Left lung (tissue), 10 donors: ENCODE measurements around the gene MRPL39. TPM values are rescaled to one million over a fixed set of nuclear protein-coding genes. Genes with fewer than 3 reads are reported as not detected.

ENCODE experiments used
- ATAC-seq: fragments of 200-7000 bp; cut with Tn5 transposase; one replicate; pipeline ENCODE4 v1.9.1; 2020; ENCODE audit warnings: moderate library complexity
- DNase-seq, 4 donors: peaks; one replicate each; pipeline ENCODE4 v3.0.0-alpha.2; 2013 to 2020
- H3K27ac ChIP-seq, 2 donors: fragments of 200-600 bp; sonication (generic) in 1 of 2; one replicate each; pipeline versions ENCODE4 v1.5.0 to v1.8.0; 2020 to 2021
- H3K27me3 ChIP-seq, 2 donors: fragments of 200-600 bp; sonication (generic) in 1 of 2; one replicate each; pipeline versions ENCODE4 v1.5.0 to v1.8.0; 2020 to 2021
- H3K36me3 ChIP-seq, 2 donors: fragments of 200-600 bp; sonication (generic) in 1 of 2; one replicate each; pipeline versions ENCODE4 v1.5.0 to v1.8.0; 2020 to 2021
- H3K4me1 ChIP-seq, 2 donors: fragments of 200-600 bp; one replicate each; pipeline ENCODE4 v1.8.0; 2021
- H3K4me3 ChIP-seq, 2 donors: fragments of 200-600 bp; sonication (generic) in 1 of 2; one replicate each; pipeline versions ENCODE4 v1.5.0 to v1.8.0; 2020 to 2021; ENCODE audit warnings: mild to moderate bottlenecking in 1 of 2
- H3K9me3 ChIP-seq, 2 donors: fragments of 200-600 bp; sonication (generic) in 1 of 2; one replicate each; pipeline versions ENCODE4 v1.5.0 to v1.8.0; 2020 to 2021
- intact Hi-C, 2 donors: fragments of 100-400 bp; cut with DNase I; formaldehyde crosslinking; loops; one replicate each; pipeline versions ENCODE4 v1.11.2 to v1.14.2; 2022
- polyA plus RNA-seq, 6 donors: library from polyadenylated mRNA; unstranded; fragments of 120-200 nt; gene quantifications; one replicate each; pipeline ENCODE4 v1.2.1, GENCODE V29; 2013; ENCODE audit not compliant: insufficient read length in 6 of 6
- total RNA-seq, 2 donors: library from RNA; stranded (reverse); fragmentation: NEBNext Ultra II Directional; extraction: Animal tissue kit (Norgen Biotek cat#: 25700); gene quantifications; one replicate each; pipeline ENCODE4 v1.2.1, GENCODE V29; 2021
- TF ChIP-seq, protein P1 (sequence below), 2 donors: fragments of 200-600 bp; sonication (generic) in 1 of 2; IDR thresholded peaks; one replicate each; pipeline versions ENCODE4 v1.5.0 to v1.8.0; 2021; ENCODE audit warnings: antibody characterized with exemption in 2 of 2
- donor health status: DM: no; HTN: yes; CAD: no.
- donor health status: DM: no; HTN: no; CAD: no.

MRPL39 gene
- total and polyA plus RNA-seq, 8 donors, result 21.3 to 36.2 (median 33.1) TPM

DNA sequence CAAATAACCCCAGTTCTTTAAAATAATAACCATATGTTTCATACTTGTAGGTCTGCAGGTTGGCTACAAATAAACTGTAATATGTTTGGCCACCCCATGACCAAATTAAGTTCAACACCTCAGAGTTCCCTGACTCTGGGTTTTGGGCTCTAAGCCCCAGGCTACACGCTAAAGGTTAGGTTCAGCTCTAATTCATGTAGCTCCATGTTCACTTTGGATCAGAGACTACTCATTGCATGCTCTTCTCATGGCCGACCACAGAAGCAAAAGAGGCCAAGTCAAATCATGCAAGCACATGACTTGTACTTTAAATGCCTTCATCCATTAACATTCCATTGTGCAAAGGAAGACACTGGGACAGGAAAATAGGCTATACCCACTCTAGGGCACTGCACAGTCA lies 66.2 kb downstream of the MRPL39 start:
- no peak overlapping the region for H3K27ac ChIP-seq
- no peaks in the 10 kb centered on the region for H3K4me1 ChIP-seq
- DNase-seq, result no peak
- ATAC-seq, result no peak
- no peaks in the 10 kb centered on the region for H3K36me3 ChIP-seq
- intact Hi-C loops, result no loop called here
- TF ChIP-seq, protein P1, sequence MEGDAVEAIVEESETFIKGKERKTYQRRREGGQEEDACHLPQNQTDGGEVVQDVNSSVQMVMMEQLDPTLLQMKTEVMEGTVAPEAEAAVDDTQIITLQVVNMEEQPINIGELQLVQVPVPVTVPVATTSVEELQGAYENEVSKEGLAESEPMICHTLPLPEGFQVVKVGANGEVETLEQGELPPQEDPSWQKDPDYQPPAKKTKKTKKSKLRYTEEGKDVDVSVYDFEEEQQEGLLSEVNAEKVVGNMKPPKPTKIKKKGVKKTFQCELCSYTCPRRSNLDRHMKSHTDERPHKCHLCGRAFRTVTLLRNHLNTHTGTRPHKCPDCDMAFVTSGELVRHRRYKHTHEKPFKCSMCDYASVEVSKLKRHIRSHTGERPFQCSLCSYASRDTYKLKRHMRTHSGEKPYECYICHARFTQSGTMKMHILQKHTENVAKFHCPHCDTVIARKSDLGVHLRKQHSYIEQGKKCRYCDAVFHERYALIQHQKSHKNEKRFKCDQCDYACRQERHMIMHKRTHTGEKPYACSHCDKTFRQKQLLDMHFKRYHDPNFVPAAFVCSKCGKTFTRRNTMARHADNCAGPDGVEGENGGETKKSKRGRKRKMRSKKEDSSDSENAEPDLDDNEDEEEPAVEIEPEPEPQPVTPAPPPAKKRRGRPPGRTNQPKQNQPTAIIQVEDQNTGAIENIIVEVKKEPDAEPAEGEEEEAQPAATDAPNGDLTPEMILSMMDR (IDR thresholded peaks at IDR 0.05), result no peak
- H3K27me3 ChIP-seq, result no peaks in the 10 kb centered on the region
- peaks cover 0 to 28% of the 10 kb centered on the region in 2 donors for H3K9me3 ChIP-seq
- H3K4me3 ChIP-seq, result no peak overlapping the region

DNA sequence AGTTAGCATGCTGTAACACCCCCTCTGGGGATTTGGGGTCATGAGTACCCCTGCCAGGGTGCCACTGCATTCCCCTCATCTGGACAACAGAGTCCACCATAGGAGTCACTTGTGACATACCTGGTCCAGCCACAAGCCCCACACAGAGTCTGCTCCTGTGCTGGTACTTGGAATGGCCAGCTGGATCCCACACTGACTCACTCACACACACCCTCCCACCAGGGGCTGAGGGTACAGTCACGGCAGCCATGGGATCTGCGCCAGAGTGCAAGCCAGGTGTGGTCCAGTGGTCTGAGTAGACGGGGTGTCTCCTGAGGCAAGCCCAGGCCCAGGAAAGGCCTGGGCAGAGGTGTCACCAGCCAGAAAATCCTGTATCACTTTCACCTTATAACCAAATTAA lies 67.7 kb downstream of the MRPL39 start:
- no peaks in the 10 kb centered on the region for H3K36me3 ChIP-seq
- no peak overlapping the region for H3K27ac ChIP-seq
- no peaks in the 10 kb centered on the region for H3K4me1 ChIP-seq
- intact Hi-C loops, result no loop called here
- TF ChIP-seq, protein P1 (IDR thresholded peaks at IDR 0.05), result no peak
- ATAC-seq, result no peak
- H3K4me3 ChIP-seq, result no peak overlapping the region
- no peaks in the 10 kb centered on the region for H3K27me3 ChIP-seq
- peaks cover 0 to 27% of the 10 kb centered on the region in 2 donors for H3K9me3 ChIP-seq
- no peak for DNase-seq

DNA sequence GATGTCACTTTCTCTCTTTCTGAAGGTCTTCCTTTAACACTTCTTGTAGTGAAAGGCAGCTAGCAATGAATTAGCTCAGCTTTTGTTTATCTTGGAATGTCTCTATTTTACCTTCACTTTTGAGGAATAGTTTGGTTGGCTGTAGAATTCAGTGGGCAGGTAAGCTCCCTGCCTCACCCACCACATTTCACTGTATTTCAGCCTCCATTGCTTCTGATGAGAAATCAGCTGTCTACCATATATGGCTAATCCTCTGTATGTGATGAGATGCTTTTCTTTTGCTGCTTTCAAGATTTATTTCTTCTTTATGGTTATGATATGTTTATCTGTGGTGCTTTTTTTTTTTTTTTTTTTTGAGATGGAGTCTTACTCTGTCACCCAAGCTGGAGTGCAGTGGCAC lies 70.1 kb downstream of the MRPL39 start:
- no peaks in the 10 kb centered on the region for H3K4me1 ChIP-seq
- H3K27me3 ChIP-seq, result no peaks in the 10 kb centered on the region
- intact Hi-C loops, result no loop called here
- DNase-seq (no peak), ATAC-seq (no peak)
- no peaks in the 10 kb centered on the region for H3K36me3 ChIP-seq
- H3K27ac ChIP-seq, result no peak overlapping the region
- H3K9me3 ChIP-seq, result peaks cover 0 to 26% of the 10 kb centered on the region in 2 donors
- H3K4me3 ChIP-seq, result no peak overlapping the region
- TF ChIP-seq, protein P1 (IDR thresholded peaks at IDR 0.05), result no peak

DNA sequence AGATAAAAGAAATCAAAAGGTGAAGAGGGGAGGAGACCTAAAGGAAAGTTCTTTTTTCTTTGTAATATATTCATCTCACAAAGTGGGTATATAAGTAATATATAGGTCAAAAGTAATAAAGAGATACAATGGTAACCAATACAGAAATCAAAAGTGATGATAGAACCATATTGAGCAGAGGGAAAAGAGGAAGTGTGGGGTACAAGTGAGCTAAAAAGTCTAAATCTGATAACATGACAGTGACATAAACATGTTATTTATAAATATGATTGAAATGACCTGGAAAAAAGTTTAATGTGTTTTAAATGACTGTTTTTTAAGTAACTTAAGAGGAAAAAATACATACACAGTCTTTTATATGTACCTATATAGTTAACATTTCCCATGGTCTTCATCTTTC lies 70.5 kb downstream of the MRPL39 start:
- ATAC-seq (no peak), DNase-seq (no peak)
- Histone ChIP-seq H3K9me3 (peaks cover 0 to 26% of the 10 kb centered on the region in 2 donors), H3K4me1 (no peaks in the 10 kb centered on the region), H3K27ac (no peak overlapping the region), H3K36me3 (no peaks in the 10 kb centered on the region), H3K27me3 (no peaks in the 10 kb centered on the region), H3K4me3 (no peak overlapping the region)
- intact Hi-C loops, result no loop called here
- TF ChIP-seq, protein P1 (IDR thresholded peaks at IDR 0.05), result no peak

DNA sequence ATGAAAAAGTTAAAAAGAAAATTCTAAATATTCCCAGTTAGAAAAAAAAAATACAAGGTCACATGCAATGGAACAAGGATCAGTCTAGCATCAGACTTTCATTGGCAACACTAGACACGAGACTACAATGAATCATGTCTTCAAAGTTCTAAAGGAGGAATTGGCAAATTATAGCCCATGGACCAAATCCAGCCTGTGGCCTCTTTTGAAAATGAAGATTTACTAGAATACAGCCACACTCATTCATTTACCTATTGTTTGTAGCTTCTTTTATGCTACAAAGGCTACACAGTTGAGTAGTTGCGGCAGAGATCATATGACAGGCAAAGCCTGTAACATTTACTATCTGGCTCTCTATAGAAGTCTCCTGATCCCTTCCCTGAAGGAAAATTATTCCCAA lies 71.4 kb downstream of the MRPL39 start:
- ATAC-seq (no peak), DNase-seq (no peak)
- TF ChIP-seq, protein P1 (IDR thresholded peaks at IDR 0.05), result no peak
- Histone ChIP-seq H3K36me3 (no peaks in the 10 kb centered on the region), H3K27me3 (no peaks in the 10 kb centered on the region), H3K27ac (no peak overlapping the region), H3K4me3 (no peak overlapping the region), H3K4me1 (no peaks in the 10 kb centered on the region), H3K9me3 (peaks cover 0 to 27% of the 10 kb centered on the region in 2 donors)
- intact Hi-C loops, result no loop called here

Other genes starting within 250 kb of the MRPL39 start
- gene JAM2, start 31.8 kb upstream of the MRPL39 start, total RNA-seq, result 10 to 100 TPM; 14.1 to 25.3 TPM
- 10 to 100 TPM; 31.1 to 42.6 (median 36.1) TPM for gene JAM2, start 31.8 kb upstream of the MRPL39 start, polyA plus RNA-seq
- 100 to 1,000 TPM; 102 to 104 TPM for gene ATP5PF, start 127.4 kb upstream of the MRPL39 start, total RNA-seq
- gene ATP5PF, start 127.4 kb upstream of the MRPL39 start, polyA plus RNA-seq, result 100 to 1,000 TPM; 140 to 153 (median 147) TPM
- 10 to 100 TPM; 23.5 to 23.6 TPM for gene GABPA, start 127.5 kb upstream of the MRPL39 start, total RNA-seq
- gene GABPA, start 127.5 kb upstream of the MRPL39 start, polyA plus RNA-seq, result 10 to 100 TPM; 39.4 to 44.5 (median 41.0) TPM